Body of pancreas (tissue), 4 donors: ENCODE results near the gene FAM114A1.

ENCODE experiments used
- CTCF ChIP-seq, 7 experiments: fragments of 450-650 bp in 4 of 7; fragments of 200-600 bp in 3 of 7; sonication (generic) in 3 of 7; IDR thresholded peaks; one replicate each; pipeline ENCODE4 v1.5.1; 2016 to 2019; ENCODE audit warnings: antibody characterized with exemption in 7 of 7
- POLR2A ChIP-seq, 3 donors: fragments of 450-650 bp; IDR thresholded peaks; one replicate each; pipeline ENCODE4 v1.6.1; 2016; ENCODE audit warnings: antibody characterized with exemption in 3 of 3, mild to moderate bottlenecking in 2 of 3

- TF ChIP-seq CTCF (IDR thresholded peaks at IDR 0.05): no peak
- no peak for TF ChIP-seq POLR2A (IDR thresholded peaks at IDR 0.05)
These were observed 101.1 kb downstream of the FAM114A1 start for GRCh38 chr4:38968668-38969067.
